Measurements from ENCODE around the gene PFDN6. TPM values are rescaled to one million over a fixed set of nuclear protein-coding genes. Genes with fewer than 3 reads are reported as not detected.
"Not testable (repeated sequence)": the region's sequence is repeated elsewhere in the genome, so short reads cannot be mapped to it uniquely, and the experiment has no call there.

The PFDN6 gene
- total RNA-seq, 1 experiment from 2014 or later = 66.7 TPM

DNA sequence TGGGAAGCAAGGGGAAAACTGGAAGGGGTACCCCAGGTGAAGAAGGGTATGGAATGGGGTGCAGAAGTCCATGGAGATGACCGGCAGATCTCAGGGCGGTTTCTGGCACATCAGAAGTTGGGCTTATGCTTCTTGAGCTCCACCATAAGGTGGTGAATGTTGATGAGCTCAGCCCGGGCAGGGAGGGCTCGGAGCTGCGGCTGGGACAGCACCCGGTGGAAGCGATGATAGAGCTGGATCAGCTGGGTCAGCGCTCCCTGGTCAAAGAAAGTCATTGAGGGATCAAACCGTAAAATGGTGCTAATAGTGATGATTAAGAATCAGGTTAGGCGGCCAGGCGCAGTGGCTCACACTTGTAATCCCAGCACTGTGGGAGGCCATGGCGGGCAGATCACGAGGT lies 38.7 kb upstream of the PFDN6 start:
- Histone ChIP-seq H3K27me3 (ENCODE audit: low read length) (no peaks in the 10 kb centered on the region), H3K36me3 (ENCODE audit: insufficient read depth, low read length) (peaks cover 7% of the 10 kb centered on the region; the same call in 1 of the 2 replicates), H3K9ac (ENCODE audit: low read length) (peak overlapping the region; percentile 90), H3K4me2 (ENCODE audit: low read depth, low read length, poor library complexity, severe bottlenecking) (peak overlapping the region; percentile 99), H3K27ac (ENCODE audit: low read length) (no peak overlapping the region), H3K79me2 (ENCODE audit: low read length) (peaks cover 17% of the 10 kb centered on the region), H3K9me2 (replicated peaks; ENCODE audit: insufficient read depth, low read length) (no peaks in the 10 kb centered on the region), H3K4me3 (ENCODE audit: low read length) (peak overlapping the region; percentile 90; the same call in 1 of the 2 replicates), H4K20me1 (ENCODE audit: insufficient read depth, low read depth, low read length) (no peaks in the 10 kb centered on the region), H3K4me1 (ENCODE audit: low read length) (peaks cover 24% of the 10 kb centered on the region), H2AFZ (ENCODE audit: low read length) (no peak overlapping the region), H3K9me3 (ENCODE audit: low read length) (no peaks in the 10 kb centered on the region)
- no peak for DNase-seq

DNA sequence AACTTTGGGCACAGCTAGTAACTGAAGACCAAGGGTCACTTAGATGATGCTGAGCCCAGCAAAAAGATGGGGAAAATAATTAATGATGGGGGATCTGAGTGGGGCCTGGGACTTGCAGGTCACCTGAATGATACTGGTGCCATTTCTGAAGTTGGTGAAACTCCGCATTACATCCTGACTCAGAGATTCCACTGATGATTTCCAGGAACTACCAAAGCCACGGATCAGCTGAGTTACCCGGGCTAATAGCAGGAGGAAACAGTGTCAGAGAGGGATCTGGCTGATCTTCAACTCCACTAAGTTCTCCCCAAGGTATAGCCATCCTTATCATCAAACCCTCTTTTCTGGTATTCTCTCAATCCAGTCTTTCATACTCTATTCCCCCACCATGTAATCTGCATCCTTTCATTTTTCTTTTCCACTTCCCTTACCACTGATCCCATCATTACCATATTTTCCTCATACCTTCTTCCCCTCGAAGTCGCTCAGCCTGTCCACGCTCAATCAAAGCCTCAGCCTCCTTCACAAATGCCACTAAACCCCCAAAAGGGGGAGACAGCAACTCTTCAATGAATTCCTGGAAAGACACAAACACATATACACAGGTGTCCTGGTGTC lies 37.9 kb upstream of the PFDN6 start:
- Histone ChIP-seq H3K4me3 (ENCODE audit: low read length) (no peak overlapping the region), H3K9me2 (replicated peaks; ENCODE audit: insufficient read depth, low read length) (no peaks in the 10 kb centered on the region), H3K79me2 (ENCODE audit: low read length) (peaks cover 17% of the 10 kb centered on the region), H3K4me1 (ENCODE audit: low read length) (peaks cover 24% of the 10 kb centered on the region), H3K27me3 (ENCODE audit: low read length) (no peaks in the 10 kb centered on the region), H3K9me3 (ENCODE audit: low read length) (no peaks in the 10 kb centered on the region), H3K27ac (ENCODE audit: low read length) (no peak overlapping the region), H4K20me1 (ENCODE audit: insufficient read depth, low read depth, low read length) (no peaks in the 10 kb centered on the region), H3K9ac (ENCODE audit: low read length) (no peak overlapping the region; the same call in 1 of the 2 replicates), H3K36me3 (ENCODE audit: insufficient read depth, low read length) (peaks cover 7% of the 10 kb centered on the region; the same call in 1 of the 2 replicates), H2AFZ (ENCODE audit: low read length) (no peak overlapping the region), H3K4me2 (ENCODE audit: low read depth, low read length, poor library complexity, severe bottlenecking) (no peak overlapping the region)
- DNase-seq = no peak

DNA sequence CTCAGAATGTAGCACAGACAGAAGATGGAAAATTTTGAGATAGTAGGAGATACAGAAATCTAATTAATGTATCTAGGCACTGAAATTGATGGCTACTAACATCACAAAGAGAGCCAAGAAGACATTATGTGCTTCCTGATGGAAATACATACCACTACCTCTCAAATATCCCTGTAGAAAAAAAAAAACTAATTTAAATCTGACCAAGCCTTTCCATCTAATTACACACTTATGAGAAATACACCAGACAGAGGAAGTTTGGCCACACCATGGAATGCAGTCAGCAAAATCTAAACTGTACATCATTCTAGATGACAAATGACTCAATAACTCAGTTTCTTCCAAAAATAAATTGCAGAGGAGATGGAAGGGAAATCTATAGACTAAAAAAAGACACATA lies 36.6 kb upstream of the PFDN6 start:
- Histone ChIP-seq H3K4me1 (ENCODE audit: low read length) (peaks cover 23% of the 10 kb centered on the region), H3K36me3 (ENCODE audit: insufficient read depth, low read length) (peaks cover 7% of the 10 kb centered on the region; the same call in 1 of the 2 replicates), H3K27ac (ENCODE audit: low read length) (no peak overlapping the region), H3K9ac (ENCODE audit: low read length) (no peak overlapping the region), H4K20me1 (ENCODE audit: insufficient read depth, low read depth, low read length) (no peaks in the 10 kb centered on the region), H3K27me3 (ENCODE audit: low read length) (no peaks in the 10 kb centered on the region), H2AFZ (ENCODE audit: low read length) (no peak overlapping the region), H3K4me2 (ENCODE audit: low read depth, low read length, poor library complexity, severe bottlenecking) (no peak overlapping the region), H3K4me3 (ENCODE audit: low read length) (no peak overlapping the region), H3K9me2 (replicated peaks; ENCODE audit: insufficient read depth, low read length) (no peaks in the 10 kb centered on the region), H3K79me2 (ENCODE audit: low read length) (peaks cover 17% of the 10 kb centered on the region), H3K9me3 (ENCODE audit: low read length) (no peaks in the 10 kb centered on the region)
- DNase-seq = no peak

DNA sequence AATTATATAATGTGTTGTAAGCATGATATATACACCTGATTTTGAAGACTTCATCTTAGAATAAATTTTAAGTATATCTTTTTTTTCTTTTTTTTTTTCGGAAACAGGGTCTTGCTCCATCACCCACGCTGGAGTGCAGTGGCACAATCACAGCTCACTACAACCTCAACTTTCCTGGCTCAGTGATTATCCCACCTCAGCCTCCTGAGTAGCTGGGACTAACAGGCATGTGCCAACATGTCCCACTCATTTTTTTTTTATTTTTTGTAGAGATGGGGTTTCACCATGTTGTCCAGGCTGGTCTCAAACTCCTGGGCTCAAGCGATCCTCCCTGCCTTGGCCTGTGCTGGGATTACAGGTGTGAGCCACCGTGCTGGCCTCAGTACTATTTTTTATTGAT lies 34.8 kb upstream of the PFDN6 start:
- Histone ChIP-seq H3K9me3 (ENCODE audit: low read length) (no peaks in the 10 kb centered on the region), H3K79me2 (ENCODE audit: low read length) (peaks cover 16% of the 10 kb centered on the region), H3K27ac (ENCODE audit: low read length) (no peak overlapping the region), H3K9ac (ENCODE audit: low read length) (no peak overlapping the region), H3K9me2 (replicated peaks; ENCODE audit: insufficient read depth, low read length) (no peaks in the 10 kb centered on the region), H3K27me3 (ENCODE audit: low read length) (no peaks in the 10 kb centered on the region), H3K4me2 (ENCODE audit: low read depth, low read length, poor library complexity, severe bottlenecking) (no peak overlapping the region), H3K4me1 (ENCODE audit: low read length) (peaks cover 12% of the 10 kb centered on the region), H2AFZ (ENCODE audit: low read length) (no peak overlapping the region), H3K36me3 (ENCODE audit: insufficient read depth, low read length) (peaks cover 7% of the 10 kb centered on the region; the same call in 1 of the 2 replicates), H3K4me3 (ENCODE audit: low read length) (no peak overlapping the region), H4K20me1 (ENCODE audit: insufficient read depth, low read depth, low read length) (no peaks in the 10 kb centered on the region)
- DNase-seq = no peak

DNA sequence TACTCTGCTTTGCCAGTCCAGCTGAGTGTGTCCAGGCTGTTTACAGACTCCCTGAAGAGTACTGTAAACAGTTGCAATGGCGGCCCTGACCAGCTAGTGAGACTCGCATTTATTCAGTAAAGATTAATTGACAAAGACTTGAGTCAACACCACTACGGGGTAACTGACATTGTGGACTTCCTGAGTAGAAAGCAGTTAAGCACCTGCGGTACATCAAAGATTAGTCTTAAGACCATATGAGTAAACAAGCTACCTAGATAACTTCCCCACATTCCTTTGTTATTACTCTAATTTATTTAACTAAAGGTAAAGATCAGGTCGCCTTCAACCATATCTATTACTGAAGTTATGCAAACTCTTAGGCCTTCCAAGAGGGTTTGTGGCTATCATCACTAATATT lies 30.4 kb upstream of the PFDN6 start:
- H3K9me2 ChIP-seq (replicated peaks; ENCODE audit: insufficient read depth, low read length) = no peaks in the 10 kb centered on the region
- H3K4me3 ChIP-seq (ENCODE audit: low read length) = no peak overlapping the region
- H3K27ac ChIP-seq (ENCODE audit: low read length) = no peak overlapping the region
- H3K9ac ChIP-seq (ENCODE audit: low read length) = no peak overlapping the region
- no peaks in the 10 kb centered on the region for H4K20me1 ChIP-seq (ENCODE audit: insufficient read depth, low read depth, low read length)
- no peaks in the 10 kb centered on the region for H3K79me2 ChIP-seq (ENCODE audit: low read length)
- H3K9me3 ChIP-seq (ENCODE audit: low read length) = no peaks in the 10 kb centered on the region
- no peak overlapping the region for H2AFZ ChIP-seq (ENCODE audit: low read length)
- no peak overlapping the region for H3K4me2 ChIP-seq (ENCODE audit: low read depth, low read length, poor library complexity, severe bottlenecking)
- H3K27me3 ChIP-seq (ENCODE audit: low read length) = no peaks in the 10 kb centered on the region
- H3K4me1 ChIP-seq (ENCODE audit: low read length) = no peaks in the 10 kb centered on the region
- DNase-seq = no peak
- H3K36me3 ChIP-seq (ENCODE audit: insufficient read depth, low read length) = peaks cover 8% of the 10 kb centered on the region

DNA sequence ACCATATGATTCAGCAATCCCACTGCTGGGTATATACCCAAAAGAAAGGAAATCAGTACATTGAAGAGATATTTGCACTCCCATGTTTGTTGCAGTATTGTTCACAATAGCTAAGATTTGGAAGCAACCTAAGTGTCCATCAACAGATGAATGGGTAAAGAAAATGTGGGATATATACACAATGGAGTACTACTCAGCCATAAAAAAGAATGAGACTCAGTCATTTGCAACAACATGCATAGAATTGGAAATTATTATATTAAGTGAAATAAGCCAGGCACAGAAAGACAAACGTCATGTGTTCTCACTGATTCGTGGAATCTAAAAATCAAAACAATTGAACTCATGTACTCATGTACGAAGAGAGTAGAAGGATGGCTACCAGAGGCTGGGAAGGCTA lies 26.9 kb upstream of the PFDN6 start:
- H3K79me2 ChIP-seq (ENCODE audit: low read length); H3K27me3 ChIP-seq (ENCODE audit: low read length); H3K9me2 ChIP-seq (replicated peaks; ENCODE audit: insufficient read depth, low read length); H3K4me3 ChIP-seq (ENCODE audit: low read length); H3K9ac ChIP-seq (ENCODE audit: low read length); H3K4me2 ChIP-seq (ENCODE audit: low read depth, low read length, poor library complexity, severe bottlenecking); H2AFZ ChIP-seq (ENCODE audit: low read length); H3K27ac ChIP-seq (ENCODE audit: low read length); DNase-seq; H3K9me3 ChIP-seq (ENCODE audit: low read length); H4K20me1 ChIP-seq (ENCODE audit: insufficient read depth, low read depth, low read length); H3K4me1 ChIP-seq (ENCODE audit: low read length): not testable (repeated sequence)
- H3K36me3 ChIP-seq (ENCODE audit: insufficient read depth, low read length) = peaks cover 10% of the 10 kb centered on the region

DNA sequence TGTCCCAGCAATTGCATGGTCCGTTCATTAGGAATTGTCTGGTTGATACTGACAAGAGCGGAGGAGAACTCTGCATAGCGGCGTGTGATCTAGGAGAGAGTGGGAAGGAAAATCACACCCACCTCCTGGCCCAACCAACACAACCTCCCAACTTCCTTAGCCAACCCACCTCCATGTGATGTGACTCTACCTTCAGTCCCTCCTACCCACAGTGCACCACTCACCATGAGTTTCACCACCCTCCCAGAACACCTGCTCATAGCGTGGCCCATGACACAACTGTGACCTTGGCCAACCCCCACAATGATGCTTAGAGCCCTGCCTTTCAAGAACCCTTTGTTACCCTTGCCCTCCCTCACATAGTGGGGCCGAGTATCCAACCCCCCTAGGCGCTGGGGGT lies 25.4 kb upstream of the PFDN6 start:
- H3K27ac ChIP-seq (ENCODE audit: low read length) = no peak overlapping the region
- no peak overlapping the region for H3K9ac ChIP-seq (ENCODE audit: low read length)
- no peak overlapping the region for H3K4me2 ChIP-seq (ENCODE audit: low read depth, low read length, poor library complexity, severe bottlenecking)
- H3K9me2 ChIP-seq (replicated peaks; ENCODE audit: insufficient read depth, low read length) = no peaks in the 10 kb centered on the region
- no peaks in the 10 kb centered on the region for H3K9me3 ChIP-seq (ENCODE audit: low read length)
- no peak overlapping the region for H2AFZ ChIP-seq (ENCODE audit: low read length)
- no peaks in the 10 kb centered on the region for H4K20me1 ChIP-seq (ENCODE audit: insufficient read depth, low read depth, low read length)
- no peaks in the 10 kb centered on the region; the same call in 1 of the 2 replicates for H3K79me2 ChIP-seq (ENCODE audit: low read length)
- H3K4me3 ChIP-seq (ENCODE audit: low read length) = no peak overlapping the region
- no peaks in the 10 kb centered on the region for H3K27me3 ChIP-seq (ENCODE audit: low read length)
- H3K4me1 ChIP-seq (ENCODE audit: low read length) = no peaks in the 10 kb centered on the region
- no peak for DNase-seq
- H3K36me3 ChIP-seq (ENCODE audit: insufficient read depth, low read length) = peaks cover 16% of the 10 kb centered on the region

DNA sequence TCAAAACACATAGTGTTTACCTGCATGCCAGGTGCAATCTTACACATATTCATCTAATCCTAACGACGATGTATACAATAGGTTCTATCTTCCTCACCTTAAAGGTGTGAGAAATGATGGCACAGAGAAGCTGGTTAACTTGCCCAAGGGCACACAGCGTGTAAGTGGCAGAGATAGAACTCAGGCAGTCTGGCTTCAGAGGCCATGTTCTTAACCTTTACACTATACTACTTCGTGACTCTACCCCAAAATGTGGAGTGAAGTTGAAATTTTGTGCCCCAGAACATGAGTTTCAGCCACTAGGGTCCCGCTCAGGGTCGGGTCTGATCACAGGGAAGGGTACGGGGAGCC lies 18.3 kb upstream of the PFDN6 start:
- H3K4me3 ChIP-seq (ENCODE audit: low read length) = peak overlapping the region; percentile 80
- peak overlapping the region; percentile 83 for H3K27ac ChIP-seq (ENCODE audit: low read length)
- peaks cover 36% of the 10 kb centered on the region for H4K20me1 ChIP-seq (ENCODE audit: insufficient read depth, low read depth, low read length)
- no peaks in the 10 kb centered on the region for H3K9me2 ChIP-seq (replicated peaks; ENCODE audit: insufficient read depth, low read length)
- peaks cover 52% of the 10 kb centered on the region for H3K79me2 ChIP-seq (ENCODE audit: low read length)
- peaks cover 47% of the 10 kb centered on the region for H3K36me3 ChIP-seq (ENCODE audit: insufficient read depth, low read length)
- DNase-seq = no peak
- H3K9ac ChIP-seq (ENCODE audit: low read length) = peak overlapping the region; percentile 90
- peaks cover 47% of the 10 kb centered on the region for H3K4me1 ChIP-seq (ENCODE audit: low read length)
- no peaks in the 10 kb centered on the region for H3K27me3 ChIP-seq (ENCODE audit: low read length)
- H2AFZ ChIP-seq (ENCODE audit: low read length) = peak overlapping the region; percentile 91; the same call in 1 of the 2 replicates
- H3K9me3 ChIP-seq (ENCODE audit: low read length) = no peaks in the 10 kb centered on the region
- H3K4me2 ChIP-seq (ENCODE audit: low read depth, low read length, poor library complexity, severe bottlenecking) = peak overlapping the region; percentile 83
